Activated CD4-positive, alpha-beta T cell treated with anti-CD3 and anti-CD28 coated beads for 4 hours (primary cell): ENCODE results near the gene PPFIBP2.

Experiments
- DNase-seq, 2 donors: peaks; one replicate each; pipeline ENCODE4 v3.0.0-alpha.2; 2020

Gene PPFIBP2

GRCh38 chr11:7605186-7605943 lies 91.6 kb downstream of the PPFIBP2 start:
- DNase-seq: no peak

DNA sequence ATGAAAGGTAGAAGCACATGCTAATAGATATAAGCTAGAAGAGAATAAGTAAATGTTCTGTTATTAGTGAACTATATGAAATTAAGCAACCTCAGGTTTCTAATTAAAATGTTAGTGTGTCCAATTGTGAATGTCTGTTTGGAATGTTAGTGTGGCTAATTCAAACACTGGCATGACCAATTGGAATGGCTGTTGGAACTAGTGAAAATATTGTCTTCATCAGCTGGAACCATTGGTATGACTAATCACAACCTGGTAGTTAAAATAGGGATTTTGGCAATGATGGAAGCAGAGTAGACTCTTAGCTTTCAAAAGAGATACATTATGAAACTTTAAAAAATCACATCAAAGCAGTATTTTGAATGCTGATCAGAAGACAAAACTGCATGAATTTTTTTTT lies 92.7 kb downstream of the PPFIBP2 start:
- DNase-seq: no peak

DNA sequence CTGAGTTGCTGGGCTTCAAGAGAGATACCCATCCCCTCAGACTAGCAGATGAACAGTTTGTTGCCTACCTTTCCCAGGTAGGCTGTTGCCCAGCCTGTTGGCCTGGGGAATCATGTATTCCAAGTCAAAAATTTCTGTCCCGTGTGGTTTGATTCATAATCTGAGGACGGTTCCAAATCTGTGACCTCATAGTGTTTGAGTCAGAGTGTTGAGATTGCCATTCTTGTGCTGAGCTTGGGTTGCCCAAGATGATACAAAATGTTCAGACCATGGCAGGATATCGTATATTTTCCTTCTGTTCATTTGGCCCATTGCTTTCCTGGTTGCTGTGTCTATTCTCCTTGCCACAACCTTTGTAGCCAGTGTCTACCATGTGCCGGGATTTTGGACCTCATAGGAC lies 95.2 kb downstream of the PPFIBP2 start:
- DNase-seq: no peak

GRCh38 chr11:7609521-7609920 lies 95.7 kb downstream of the PPFIBP2 start:
- DNase-seq: no peak

GRCh38 chr11:7610393-7610792 lies 96.6 kb downstream of the PPFIBP2 start:
- no peak for DNase-seq

GRCh38 chr11:7611411-7611810 lies 97.6 kb downstream of the PPFIBP2 start:
- DNase-seq: no peak

- DNase-seq: no peak
These were observed 98.4 kb downstream of the PPFIBP2 start for GRCh38 chr11:7612056-7612660.

GRCh38 chr11:7612661-7613393 lies 99.0 kb downstream of the PPFIBP2 start:
- no peak for DNase-seq

GRCh38 chr11:7613394-7613720 lies 99.6 kb downstream of the PPFIBP2 start:
- no peak for DNase-seq

DNA sequence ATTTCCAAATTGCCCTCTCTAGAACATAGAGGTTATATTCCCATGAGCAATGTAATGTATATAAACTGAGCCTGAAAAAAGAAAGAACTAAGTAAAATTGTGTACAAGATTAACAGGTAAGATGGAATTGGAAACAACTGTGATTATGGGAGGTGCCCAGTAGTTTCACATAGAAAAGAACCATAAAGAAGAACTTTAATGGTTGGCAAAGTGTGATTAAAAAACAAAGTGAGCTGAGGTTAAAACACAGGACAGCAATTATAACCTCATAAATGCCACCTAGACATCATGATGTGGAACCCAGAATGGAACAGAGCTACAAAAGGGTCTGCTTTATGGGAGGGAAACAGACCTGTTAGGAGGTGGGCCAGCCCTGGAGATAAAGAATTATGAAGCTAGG lies 100.9 kb downstream of the PPFIBP2 start:
- DNase-seq: no peak

DNA sequence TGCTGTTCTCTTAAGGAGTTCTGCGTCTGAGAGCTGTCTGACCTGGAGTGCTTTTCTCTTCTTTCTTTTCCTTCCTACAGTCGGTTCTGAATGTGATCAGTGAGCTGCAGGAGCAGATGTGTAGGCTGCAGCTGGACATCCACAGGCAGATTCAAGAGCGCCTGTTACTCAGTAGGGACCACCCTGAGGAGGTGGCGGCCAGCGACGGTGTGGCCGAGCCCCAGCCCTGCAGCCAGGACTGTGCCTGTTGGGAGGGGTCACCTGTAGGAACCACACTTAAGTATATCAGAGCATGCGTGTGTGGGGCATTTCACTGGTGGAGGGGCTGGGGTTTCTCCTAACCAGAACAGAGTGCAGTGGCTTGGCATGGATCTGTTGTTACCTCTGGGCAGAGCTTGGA lies 103.2 kb downstream of the PPFIBP2 start:
- DNase-seq: no peak

GRCh38 chr11:7619322-7619721 lies 105.5 kb downstream of the PPFIBP2 start:
- DNase-seq: no peak

DNA sequence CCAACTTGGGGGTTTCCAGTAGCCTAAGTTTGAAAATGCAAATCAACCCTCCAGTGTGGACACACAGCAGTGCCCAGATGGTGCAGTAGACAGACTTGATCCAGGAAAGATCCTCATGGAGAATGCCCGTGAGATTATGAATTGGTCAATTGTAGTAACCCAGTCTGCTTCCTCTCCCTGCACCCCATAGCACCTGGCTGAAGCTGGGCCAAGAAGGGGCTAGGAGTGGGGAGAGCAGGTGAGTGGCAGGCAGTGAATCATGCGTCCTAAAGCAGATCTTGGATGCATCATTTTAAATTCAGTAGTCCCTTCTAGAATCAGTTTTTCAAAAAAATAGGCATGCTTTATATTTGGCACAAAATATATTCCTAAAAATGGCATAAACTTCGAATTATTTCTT lies 107.3 kb downstream of the PPFIBP2 start:
- DNase-seq: no peak

GRCh38 chr11:7621554-7621953 lies 107.8 kb downstream of the PPFIBP2 start:
- DNase-seq: no peak

- no peak for DNase-seq
These were observed 108.9 kb downstream of the PPFIBP2 start for GRCh38 chr11:7622721-7623120.

DNA sequence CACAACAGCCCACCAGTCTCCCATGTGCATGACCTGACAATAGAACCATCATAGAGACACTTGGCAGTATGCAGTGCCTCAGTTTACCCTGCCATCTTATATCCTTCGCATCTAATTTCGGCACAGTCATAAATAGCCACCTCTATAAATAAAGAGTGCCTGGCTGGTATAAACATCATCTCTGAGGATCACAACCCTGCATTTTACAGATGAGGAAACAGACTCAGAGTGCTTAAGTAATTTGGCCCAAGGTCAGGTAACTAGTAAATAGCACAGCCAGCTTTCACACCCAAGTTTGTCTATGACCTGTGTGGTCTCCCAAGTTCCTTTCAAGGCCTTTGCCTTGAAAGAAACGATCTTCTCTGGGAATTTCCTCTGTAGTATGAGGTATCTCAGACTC lies 114.9 kb downstream of the PPFIBP2 start:
- no peak for DNase-seq

GRCh38 chr11:7630002-7630401 lies 116.2 kb downstream of the PPFIBP2 start:
- DNase-seq: no peak

- DNase-seq: no peak
These were observed 118.4 kb downstream of the PPFIBP2 start for GRCh38 chr11:7632211-7632610.

DNA sequence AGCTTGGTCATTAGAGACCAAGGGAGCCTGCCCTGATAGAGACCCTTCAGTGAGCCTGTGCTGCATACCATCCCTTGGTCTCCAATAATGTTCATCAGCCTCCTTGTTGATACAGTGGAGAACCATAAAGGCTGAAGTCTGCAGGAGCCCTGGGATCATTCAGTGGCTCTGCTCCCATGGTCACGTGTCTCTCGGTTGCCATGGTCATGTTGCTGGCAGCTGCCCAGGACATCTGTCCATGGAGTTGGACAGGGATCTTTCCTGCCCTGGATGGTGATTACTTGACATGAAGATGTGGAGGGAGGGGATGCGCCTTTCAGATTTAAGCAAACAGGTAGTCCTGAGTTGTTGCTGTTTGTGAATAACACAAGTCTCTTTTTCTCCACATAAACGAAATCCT lies 121.3 kb downstream of the PPFIBP2 start:
- no peak for DNase-seq

GRCh38 chr11:7635708-7636107 lies 121.9 kb downstream of the PPFIBP2 start:
- no peak for DNase-seq

DNA sequence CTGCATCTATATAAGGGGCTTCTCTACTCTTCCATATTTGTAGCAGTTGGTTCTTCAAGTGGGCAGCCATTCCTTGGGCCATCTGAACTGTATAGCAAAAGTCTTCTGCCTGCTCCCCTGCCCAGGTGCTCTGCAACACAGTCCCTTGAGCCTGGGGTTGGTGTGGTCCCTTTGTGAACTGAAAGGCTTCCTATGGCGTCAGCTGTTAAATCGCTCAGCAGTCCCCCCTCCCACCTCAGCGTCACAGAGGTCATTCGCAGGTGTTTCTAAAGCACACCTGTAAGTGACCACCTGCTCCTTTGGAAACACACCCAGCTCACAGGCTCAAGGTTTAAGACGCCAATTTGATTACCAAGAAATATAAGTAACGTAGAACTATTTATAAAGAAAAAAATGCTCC lies 122.6 kb downstream of the PPFIBP2 start:
- no peak for DNase-seq

GRCh38 chr11:7637447-7638157 lies 123.8 kb downstream of the PPFIBP2 start:
- no peak for DNase-seq
